Measurements from ENCODE around the gene IL1RAPL2. TPM values are rescaled to one million over a fixed set of nuclear protein-coding genes. Genes with fewer than 3 reads are reported as not detected.

Gene IL1RAPL2
- total and polyA plus RNA-seq, 5 donors from 2014 or later: not detected

GRCh38 chrX:105706041-105706440 lies 1140.0 kb downstream of the IL1RAPL2 start:
- H3K27ac ChIP-seq (ENCODE audit: insufficient read depth, low read length, poor library complexity, severe bottlenecking): no peak overlapping the region
- H3K36me3 ChIP-seq (ENCODE audit: control insufficient read depth, insufficient read depth, low read length): no peaks in the 10 kb centered on the region
- ATAC-seq (ENCODE audit: low read depth in 2 of 2): no peak
- no peaks in the 10 kb centered on the region for H3K4me1 ChIP-seq (ENCODE audit: control insufficient read depth, insufficient read depth, low read length, poor library complexity, severe bottlenecking)
- Mint-ChIP-seq H3K4me3 (no peak overlapping the region), H3K4me1 (no peaks in the 10 kb centered on the region), H3K9me3 (peaks cover 0 to 2% (median 0%) of the 10 kb centered on the region in 7 donors), H3K27me3 (no peaks in the 10 kb centered on the region), H3K36me3 (no peaks in the 10 kb centered on the region), H3K27ac (no peak overlapping the region)
- DNase-seq: no peak
- H3K4me3 ChIP-seq (ENCODE audit: low read depth, low read length): no peak overlapping the region
- no peaks in the 10 kb centered on the region for H3K9me3 ChIP-seq (ENCODE audit: control insufficient read depth in 2 of 2, low read length in 2 of 2)
- no peaks in the 10 kb centered on the region for H3K27me3 ChIP-seq (ENCODE audit: control insufficient read depth, insufficient read depth, low read length)

GRCh38 chrX:105711805-105712204 lies 1145.8 kb downstream of the IL1RAPL2 start:
- ATAC-seq (ENCODE audit: low read depth in 2 of 2): no peak
- Mint-ChIP-seq H3K27ac (no peak overlapping the region), H3K9me3 (peaks cover 0 to 8% (median 2%) of the 10 kb centered on the region in 7 donors), H3K4me1 (no peaks in the 10 kb centered on the region), H3K36me3 (no peaks in the 10 kb centered on the region), H3K4me3 (no peak overlapping the region), H3K27me3 (no peaks in the 10 kb centered on the region)
- no peak for DNase-seq
- H3K27ac ChIP-seq (ENCODE audit: insufficient read depth, low read length, poor library complexity, severe bottlenecking): no peak overlapping the region
- no peaks in the 10 kb centered on the region for H3K4me1 ChIP-seq (ENCODE audit: control insufficient read depth, insufficient read depth, low read length, poor library complexity, severe bottlenecking)
- no peak overlapping the region for H3K4me3 ChIP-seq (ENCODE audit: low read depth, low read length)
- no peaks in the 10 kb centered on the region for H3K36me3 ChIP-seq (ENCODE audit: control insufficient read depth, insufficient read depth, low read length)
- no peaks in the 10 kb centered on the region for H3K27me3 ChIP-seq (ENCODE audit: control insufficient read depth, insufficient read depth, low read length)
- no peaks in the 10 kb centered on the region for H3K9me3 ChIP-seq (ENCODE audit: control insufficient read depth in 2 of 2, low read length in 2 of 2)

- Histone ChIP-seq H3K27me3 (ENCODE audit: control insufficient read depth, insufficient read depth, low read length) (no peaks in the 10 kb centered on the region), H3K27ac (ENCODE audit: insufficient read depth, low read length, poor library complexity, severe bottlenecking) (no peak overlapping the region), H3K4me1 (ENCODE audit: control insufficient read depth, insufficient read depth, low read length, poor library complexity, severe bottlenecking) (no peaks in the 10 kb centered on the region), H3K4me3 (ENCODE audit: low read depth, low read length) (no peak overlapping the region), H3K36me3 (ENCODE audit: control insufficient read depth, insufficient read depth, low read length) (no peaks in the 10 kb centered on the region), H3K9me3 (ENCODE audit: control insufficient read depth in 2 of 2, low read length in 2 of 2) (no peaks in the 10 kb centered on the region)
- DNase-seq (no peak), ATAC-seq (ENCODE audit: low read depth in 2 of 2) (no peak)
- Mint-ChIP-seq H3K4me1 (no peaks in the 10 kb centered on the region), H3K4me3 (no peak overlapping the region), H3K27ac (no peak overlapping the region), H3K36me3 (no peaks in the 10 kb centered on the region), H3K27me3 (no peaks in the 10 kb centered on the region), H3K9me3 (peaks cover 0 to 8% (median 0%) of the 10 kb centered on the region in 7 donors)
Observed at GRCh38 chrX:105715746-105716145, 1149.7 kb downstream of the IL1RAPL2 start.

GRCh38 chrX:105723966-105724735 lies 1158.2 kb downstream of the IL1RAPL2 start:
- no peak overlapping the region for H3K4me3 Mint-ChIP-seq
- ATAC-seq (ENCODE audit: low read depth in 2 of 2): no peak
- no peaks in the 10 kb centered on the region for H3K27me3 Mint-ChIP-seq
- peaks cover 0 to 5% (median 0%) of the 10 kb centered on the region in 7 donors for H3K9me3 Mint-ChIP-seq
- no peaks in the 10 kb centered on the region for H3K4me1 Mint-ChIP-seq
- no peaks in the 10 kb centered on the region for H3K9me3 ChIP-seq (ENCODE audit: control insufficient read depth in 2 of 2, low read length in 2 of 2)
- H3K4me1 ChIP-seq (ENCODE audit: control insufficient read depth, insufficient read depth, low read length, poor library complexity, severe bottlenecking): no peaks in the 10 kb centered on the region
- no peak overlapping the region for H3K27ac ChIP-seq (ENCODE audit: insufficient read depth, low read length, poor library complexity, severe bottlenecking)
- H3K27ac Mint-ChIP-seq: no peak overlapping the region
- H3K27me3 ChIP-seq (ENCODE audit: control insufficient read depth, insufficient read depth, low read length): no peaks in the 10 kb centered on the region
- H3K4me3 ChIP-seq (ENCODE audit: low read depth, low read length): no peak overlapping the region
- H3K36me3 ChIP-seq (ENCODE audit: control insufficient read depth, insufficient read depth, low read length): no peaks in the 10 kb centered on the region
- no peak for DNase-seq
- no peaks in the 10 kb centered on the region for H3K36me3 Mint-ChIP-seq

GRCh38 chrX:105725228-105725627 lies 1159.2 kb downstream of the IL1RAPL2 start:
- DNase-seq (no peak), ATAC-seq (ENCODE audit: low read depth in 2 of 2) (no peak)
- Histone ChIP-seq H3K36me3 (ENCODE audit: control insufficient read depth, insufficient read depth, low read length) (no peaks in the 10 kb centered on the region), H3K4me1 (ENCODE audit: control insufficient read depth, insufficient read depth, low read length, poor library complexity, severe bottlenecking) (no peaks in the 10 kb centered on the region), H3K27me3 (ENCODE audit: control insufficient read depth, insufficient read depth, low read length) (no peaks in the 10 kb centered on the region), H3K4me3 (ENCODE audit: low read depth, low read length) (no peak overlapping the region), H3K27ac (ENCODE audit: insufficient read depth, low read length, poor library complexity, severe bottlenecking) (no peak overlapping the region), H3K9me3 (ENCODE audit: control insufficient read depth in 2 of 2, low read length in 2 of 2) (no peaks in the 10 kb centered on the region)
- Mint-ChIP-seq H3K4me3 (no peak overlapping the region), H3K27ac (no peak overlapping the region), H3K4me1 (no peaks in the 10 kb centered on the region), H3K27me3 (no peaks in the 10 kb centered on the region), H3K9me3 (peaks cover 0 to 5% (median 0%) of the 10 kb centered on the region in 7 donors), H3K36me3 (no peaks in the 10 kb centered on the region)

GRCh38 chrX:105738162-105738561 lies 1172.2 kb downstream of the IL1RAPL2 start:
- Histone ChIP-seq H3K9me3 (ENCODE audit: control insufficient read depth in 2 of 2, low read length in 2 of 2) (no peaks in the 10 kb centered on the region), H3K27me3 (ENCODE audit: control insufficient read depth, insufficient read depth, low read length) (no peaks in the 10 kb centered on the region), H3K4me1 (ENCODE audit: control insufficient read depth, insufficient read depth, low read length, poor library complexity, severe bottlenecking) (no peaks in the 10 kb centered on the region), H3K36me3 (ENCODE audit: control insufficient read depth, insufficient read depth, low read length) (no peaks in the 10 kb centered on the region), H3K4me3 (ENCODE audit: low read depth, low read length) (no peak overlapping the region), H3K27ac (ENCODE audit: insufficient read depth, low read length, poor library complexity, severe bottlenecking) (no peak overlapping the region)
- no peaks in the 10 kb centered on the region for H3K36me3 Mint-ChIP-seq
- no peak overlapping the region for H3K4me3 Mint-ChIP-seq
- DNase-seq (no peak), ATAC-seq (ENCODE audit: low read depth in 2 of 2) (no peak)
- H3K27ac Mint-ChIP-seq: no peak overlapping the region
- no peaks in the 10 kb centered on the region for H3K4me1 Mint-ChIP-seq
- H3K9me3 Mint-ChIP-seq: peaks cover 0 to 7% (median 1%) of the 10 kb centered on the region in 7 donors
- no peaks in the 10 kb centered on the region for H3K27me3 Mint-ChIP-seq

GRCh38 chrX:105744291-105744690 lies 1178.3 kb downstream of the IL1RAPL2 start:
- H3K9me3 ChIP-seq (ENCODE audit: control insufficient read depth in 2 of 2, low read length in 2 of 2): no peaks in the 10 kb centered on the region
- no peak overlapping the region for H3K4me3 Mint-ChIP-seq
- no peaks in the 10 kb centered on the region for H3K36me3 Mint-ChIP-seq
- no peak overlapping the region for H3K27ac ChIP-seq (ENCODE audit: insufficient read depth, low read length, poor library complexity, severe bottlenecking)
- ATAC-seq (ENCODE audit: low read depth in 2 of 2) (no peak), DNase-seq (no peak)
- H3K4me1 Mint-ChIP-seq: no peaks in the 10 kb centered on the region
- H3K27me3 ChIP-seq (ENCODE audit: control insufficient read depth, insufficient read depth, low read length): no peaks in the 10 kb centered on the region
- H3K36me3 ChIP-seq (ENCODE audit: control insufficient read depth, insufficient read depth, low read length): no peaks in the 10 kb centered on the region
- no peaks in the 10 kb centered on the region for H3K4me1 ChIP-seq (ENCODE audit: control insufficient read depth, insufficient read depth, low read length, poor library complexity, severe bottlenecking)
- H3K9me3 Mint-ChIP-seq: peaks cover 0 to 6% (median 3%) of the 10 kb centered on the region in 7 donors
- no peak overlapping the region for H3K4me3 ChIP-seq (ENCODE audit: low read depth, low read length)
- H3K27me3 Mint-ChIP-seq: no peaks in the 10 kb centered on the region
- H3K27ac Mint-ChIP-seq: no peak overlapping the region

- Histone ChIP-seq H3K27me3 (ENCODE audit: control insufficient read depth, insufficient read depth, low read length) (no peaks in the 10 kb centered on the region), H3K27ac (ENCODE audit: insufficient read depth, low read length, poor library complexity, severe bottlenecking) (no peak overlapping the region), H3K9me3 (ENCODE audit: control insufficient read depth in 2 of 2, low read length in 2 of 2) (no peaks in the 10 kb centered on the region), H3K36me3 (ENCODE audit: control insufficient read depth, insufficient read depth, low read length) (no peaks in the 10 kb centered on the region), H3K4me3 (ENCODE audit: low read depth, low read length) (no peak overlapping the region), H3K4me1 (ENCODE audit: control insufficient read depth, insufficient read depth, low read length, poor library complexity, severe bottlenecking) (no peaks in the 10 kb centered on the region)
- Mint-ChIP-seq H3K27ac (no peak overlapping the region), H3K9me3 (peaks cover 0 to 6% (median 3%) of the 10 kb centered on the region in 7 donors), H3K36me3 (no peaks in the 10 kb centered on the region), H3K27me3 (no peaks in the 10 kb centered on the region), H3K4me3 (no peak overlapping the region), H3K4me1 (no peaks in the 10 kb centered on the region)
- no peak for DNase-seq
- no peak for ATAC-seq (ENCODE audit: low read depth in 2 of 2)
Observed at GRCh38 chrX:105744946-105745345, 1178.9 kb downstream of the IL1RAPL2 start.

Data from CD4-positive, CD25-positive, alpha-beta regulatory T cell (primary cell).